Fibroblast of skin of back (primary cell): ENCODE results near the gene RXYLT1.

Experiments
- DNase-seq: peaks from one replicate; pipeline ENCODE4 v3.0.0-alpha.2; 2013

RXYLT1 gene

GRCh38 chr12:63844391-63845341, 65.0 kb downstream of the RXYLT1 start, which contains the start of gene SRGAP1:
SRGAP1 (plus strand) TSS chr12:63844700; CDS start chr12:63844817, 117 bp downstream.
- peak; percentile 81 for DNase-seq

GRCh38 chr12:63845726-63846125, 66.0 kb downstream of the RXYLT1 start:
- peak; percentile 30 for DNase-seq

DNA sequence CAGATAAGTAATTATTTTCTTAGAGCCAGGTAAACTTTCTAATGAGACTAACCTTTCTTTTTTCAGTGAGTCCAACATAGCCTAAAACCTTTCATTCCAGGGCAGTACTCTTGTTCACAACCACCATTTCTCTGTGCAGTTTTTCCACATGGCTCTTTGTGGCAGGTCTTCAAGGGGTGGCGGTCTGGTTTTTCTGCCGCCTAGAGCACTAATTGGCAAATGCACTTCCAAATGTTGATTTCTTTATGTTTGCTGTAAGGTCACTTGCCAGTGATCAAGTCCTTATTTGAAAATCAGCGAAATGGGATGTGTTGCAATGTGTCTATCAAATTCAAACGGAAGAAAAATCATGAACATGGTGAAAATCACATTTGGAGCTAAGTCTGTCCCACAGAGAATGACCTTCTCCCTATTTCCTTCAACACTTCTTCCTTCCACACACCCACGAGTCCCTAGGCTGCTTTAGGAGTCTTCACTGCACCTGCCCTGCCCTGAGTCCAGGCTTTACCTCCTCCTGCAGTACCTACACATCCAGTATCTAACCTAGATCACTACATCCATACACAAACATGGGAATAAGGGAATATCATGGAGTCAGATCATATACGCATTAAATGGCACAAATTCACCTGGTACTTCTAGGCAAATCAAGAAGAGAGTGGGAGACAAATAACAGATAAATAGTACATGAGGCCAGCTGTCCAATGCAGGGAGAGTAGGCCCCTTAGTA, 66.7 kb downstream of the RXYLT1 start:
- no peak for DNase-seq

DNA sequence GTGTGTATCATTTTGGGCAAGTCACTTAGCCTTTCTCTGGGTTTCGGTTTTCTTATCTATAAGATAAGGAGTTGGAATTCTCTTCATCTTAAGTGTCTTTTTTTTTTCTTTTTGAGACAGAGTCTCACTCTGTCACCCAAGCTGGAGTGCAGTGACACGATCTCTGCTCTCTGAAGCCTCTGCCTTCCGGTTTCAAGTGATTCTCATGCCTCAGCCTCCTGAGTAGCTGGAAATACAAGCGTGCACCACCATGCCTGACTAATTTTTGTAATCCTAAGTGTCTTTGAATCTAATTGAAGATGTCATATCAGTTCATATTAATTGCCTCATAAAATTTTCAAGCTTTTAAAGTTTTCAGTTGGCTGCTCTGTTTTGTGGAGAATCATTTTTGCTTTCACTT, 68.7 kb downstream of the RXYLT1 start:
- DNase-seq: no peak

DNA sequence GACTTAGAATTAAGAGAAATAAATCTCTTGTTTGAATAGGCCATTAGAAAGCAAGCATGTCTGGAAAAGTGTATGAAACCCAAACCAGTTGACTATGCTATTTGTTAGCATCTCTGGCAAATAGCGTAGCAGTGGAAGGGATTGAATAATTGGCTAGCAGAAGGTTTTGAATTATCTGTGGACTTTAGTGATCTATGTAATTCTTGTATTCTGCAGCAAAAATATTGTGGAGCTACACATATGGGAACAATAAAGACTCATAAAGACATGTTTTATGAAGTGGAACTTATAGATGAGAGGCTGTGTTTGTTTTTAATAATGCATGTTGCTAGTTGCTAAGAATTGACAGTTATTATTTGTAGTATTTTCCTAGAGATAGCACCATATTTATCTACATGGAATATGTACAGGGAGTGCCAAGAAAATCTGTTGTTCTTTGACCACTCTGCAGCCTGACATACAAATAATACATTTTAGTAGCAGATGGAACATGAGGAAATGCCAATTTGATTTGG, 69.5 kb downstream of the RXYLT1 start:
- DNase-seq: no peak

- DNase-seq: no peak
These were observed 69.9 kb downstream of the RXYLT1 start for GRCh38 chr12:63849641-63850040.

DNA sequence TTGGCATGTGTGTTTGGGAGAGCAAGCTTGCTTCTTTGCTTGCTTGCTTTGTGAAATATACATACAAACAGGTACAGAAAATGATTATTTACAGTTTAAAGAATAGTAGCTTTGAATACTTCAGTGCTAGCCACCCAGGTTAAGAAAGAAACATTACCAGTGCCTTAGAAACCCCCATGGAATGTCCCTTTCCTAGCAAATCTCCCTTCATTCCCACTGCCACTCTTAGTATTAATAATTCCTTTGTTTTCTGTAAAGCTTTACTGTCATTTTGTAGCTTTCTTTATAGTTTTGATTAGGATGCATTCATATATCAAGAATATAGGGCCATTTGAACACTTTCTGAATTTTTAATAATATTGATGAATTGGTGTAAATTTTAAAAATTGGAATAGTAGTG, 74.3 kb downstream of the RXYLT1 start:
- no peak for DNase-seq

DNA sequence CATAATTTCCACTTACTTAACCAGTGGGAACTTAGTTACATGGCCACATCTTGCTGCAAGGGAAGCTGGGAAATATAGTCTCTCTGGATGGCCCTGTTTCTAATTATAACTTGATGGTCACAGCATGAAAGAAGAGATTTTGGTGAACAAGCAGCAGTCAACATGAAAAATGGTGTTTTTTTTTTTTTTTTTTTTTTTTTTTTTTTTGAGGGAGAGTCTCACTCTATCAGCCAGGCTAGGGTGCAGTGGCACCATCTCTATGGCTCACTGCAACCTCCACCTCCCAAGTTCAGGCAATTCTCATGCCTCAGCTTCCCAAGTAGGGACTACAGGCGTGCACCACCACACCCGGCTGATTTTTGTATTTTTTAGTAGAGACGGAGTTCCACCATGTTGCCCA, 75.6 kb downstream of the RXYLT1 start:
- no peak for DNase-seq

DNA sequence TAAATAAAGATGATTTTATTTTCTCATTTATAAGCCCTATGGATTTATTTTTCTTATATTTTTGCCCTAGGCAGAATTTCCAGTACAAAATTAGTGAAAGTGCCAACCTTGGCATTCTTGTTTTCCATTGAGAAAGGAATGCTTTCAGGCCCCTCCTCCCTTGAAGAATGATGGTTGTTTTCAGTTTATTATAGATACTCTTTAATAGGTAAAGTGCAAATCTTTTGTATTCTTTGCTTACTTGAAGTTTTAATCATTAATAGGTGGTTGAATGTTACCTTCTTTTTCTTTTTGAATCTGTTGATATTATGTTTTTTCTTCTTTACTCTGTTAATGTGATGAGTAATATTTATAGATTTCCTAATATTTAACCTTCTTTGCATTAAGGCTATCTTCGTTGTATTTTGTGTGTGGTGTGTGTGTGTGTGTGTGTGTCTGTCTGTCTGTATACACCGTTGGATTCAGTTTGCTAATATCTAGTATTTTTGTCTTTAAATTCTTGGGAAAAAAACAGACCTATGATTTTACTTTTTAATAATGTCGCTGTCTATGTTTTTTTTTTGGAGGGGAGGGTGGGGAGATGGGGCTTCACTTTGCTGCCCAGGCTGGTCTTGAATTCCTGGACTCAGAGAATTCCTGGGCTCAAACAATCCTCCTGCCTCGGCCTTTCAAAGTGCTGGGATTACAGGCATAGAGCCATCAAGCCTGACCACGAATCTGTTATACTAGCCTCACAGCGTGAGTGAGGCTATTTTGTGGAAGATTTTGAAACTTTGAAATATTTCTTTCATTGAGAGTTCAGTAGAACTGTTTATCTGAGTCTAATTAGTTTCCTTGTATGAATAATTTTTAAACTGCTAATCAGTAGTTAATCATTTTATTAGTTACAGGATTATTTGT, 78.3 kb downstream of the RXYLT1 start:
- DNase-seq: peak; percentile 55
